HL-60/S4 treated with retinoic acid at 250 ng/mL for 4 days and 3 days (cell line): ENCODE results near the gene RBMS1.

Experiments used
- in situ Hi-C: fragments of 300-500 bp; cut with MboI; formaldehyde crosslinking; loops from 2 replicates; pipeline ENCODE4 v1.7.0; 2022; ENCODE audit warnings: low sequenced_read_pairs

The RBMS1 gene, protein sequence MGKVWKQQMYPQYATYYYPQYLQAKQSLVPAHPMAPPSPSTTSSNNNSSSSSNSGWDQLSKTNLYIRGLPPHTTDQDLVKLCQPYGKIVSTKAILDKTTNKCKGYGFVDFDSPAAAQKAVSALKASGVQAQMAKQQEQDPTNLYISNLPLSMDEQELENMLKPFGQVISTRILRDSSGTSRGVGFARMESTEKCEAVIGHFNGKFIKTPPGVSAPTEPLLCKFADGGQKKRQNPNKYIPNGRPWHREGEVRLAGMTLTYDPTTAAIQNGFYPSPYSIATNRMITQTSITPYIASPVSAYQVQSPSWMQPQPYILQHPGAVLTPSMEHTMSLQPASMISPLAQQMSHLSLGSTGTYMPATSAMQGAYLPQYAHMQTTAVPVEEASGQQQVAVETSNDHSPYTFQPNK

DNA sequence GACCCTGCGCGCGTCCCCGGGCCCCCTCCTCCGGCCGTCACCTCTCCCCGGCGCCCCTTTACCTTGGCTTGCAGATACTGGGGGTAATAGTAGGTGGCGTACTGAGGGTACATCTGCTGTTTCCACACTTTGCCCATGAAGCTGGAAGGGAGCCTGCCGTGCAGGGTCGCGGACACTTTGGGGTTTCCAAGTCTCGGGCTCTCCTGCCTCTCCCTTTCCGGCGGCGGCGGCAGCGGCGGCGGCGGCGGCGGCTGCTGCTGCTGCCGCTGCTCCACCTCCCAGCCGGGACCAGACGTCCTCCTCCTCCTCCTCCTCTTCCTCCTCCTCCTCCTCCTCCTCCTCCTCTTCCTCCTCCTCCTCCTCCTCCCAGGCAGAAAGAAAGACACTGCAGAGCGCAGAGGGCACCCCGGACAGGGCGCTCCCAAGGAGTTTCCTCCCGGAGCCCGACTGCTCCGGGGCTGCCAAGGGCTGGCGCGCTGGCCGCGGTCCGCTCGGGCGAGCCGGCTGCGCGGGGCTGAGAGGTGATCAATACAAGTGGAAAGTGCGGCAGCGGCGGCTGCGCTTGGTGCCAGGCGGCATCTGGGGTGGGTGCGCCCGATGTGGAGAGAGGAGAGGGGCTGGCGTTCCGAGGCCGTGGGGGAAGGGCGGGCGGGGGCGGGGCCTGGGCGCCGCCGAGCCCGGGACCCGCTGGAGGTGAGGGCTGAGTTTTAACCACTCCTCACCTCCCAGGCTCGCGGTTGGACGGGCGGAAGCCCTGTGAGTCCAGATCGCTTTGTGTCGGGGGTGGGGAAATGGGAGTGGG lies at the start of gene RBMS1:
Gene RBMS1 (minus strand): TSS at position 581 of the 802 bp plus-strand sequence. CDS start 444 bp downstream, at position 137.
- in situ Hi-C loops, result no loop called here

DNA sequence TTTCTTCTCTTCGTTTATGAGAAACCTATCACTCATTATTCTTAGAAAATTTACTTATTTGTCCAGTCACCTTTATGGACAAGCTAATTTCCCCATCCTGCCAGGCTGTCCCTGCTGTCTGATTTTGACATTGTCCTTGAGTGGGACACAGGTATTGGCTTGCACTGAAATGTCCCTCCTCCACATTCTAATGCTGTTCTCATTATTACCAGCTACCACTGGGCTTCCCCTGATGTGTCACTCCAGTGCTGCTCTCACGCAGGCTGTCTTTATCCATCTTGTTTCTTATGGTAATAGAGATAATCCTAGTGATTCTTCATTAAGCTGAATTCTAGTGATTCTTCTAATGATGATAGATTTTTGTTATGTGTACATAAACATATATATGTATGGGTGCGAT lies 48.1 kb upstream of the RBMS1 start:
- in situ Hi-C loops, result no loop called here

DNA sequence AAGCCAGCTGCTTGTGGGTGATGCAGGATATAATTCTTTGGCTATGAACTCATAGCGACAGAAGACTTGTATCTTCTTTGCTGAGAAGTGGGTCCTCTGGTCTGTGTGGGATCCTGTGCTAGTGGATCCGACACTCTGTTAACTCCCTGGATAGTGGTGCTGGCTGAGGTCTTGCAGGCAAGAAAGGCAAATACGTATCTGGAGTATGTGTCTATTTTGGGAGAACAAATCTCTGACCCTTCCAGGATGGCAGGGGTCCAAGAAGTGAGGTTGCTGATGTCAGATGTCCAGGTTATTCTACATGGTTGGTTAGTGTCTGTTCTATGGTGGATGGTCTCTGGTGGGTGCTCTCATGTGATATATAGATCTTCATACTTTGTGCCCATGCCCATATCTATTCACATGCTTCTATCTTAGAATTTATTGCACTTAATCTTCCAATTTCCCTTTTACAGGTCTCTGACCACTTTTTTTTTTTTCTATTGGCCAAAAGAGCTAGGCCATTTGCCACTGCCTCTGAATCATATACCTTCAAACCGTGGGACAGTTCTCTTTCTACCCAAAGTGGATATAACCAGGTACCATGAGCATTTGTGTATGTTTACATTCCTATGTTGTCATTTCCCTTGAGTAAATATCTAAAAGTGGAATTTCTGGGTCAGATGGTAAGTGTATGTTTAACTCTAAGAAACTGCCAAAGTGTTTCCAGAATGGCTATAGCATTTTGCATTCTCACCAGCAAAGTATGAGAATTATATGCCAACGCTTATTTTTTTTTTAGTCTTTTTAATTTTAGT lies 45.1 kb upstream of the RBMS1 start:
- in situ Hi-C loops, result no loop called here

DNA sequence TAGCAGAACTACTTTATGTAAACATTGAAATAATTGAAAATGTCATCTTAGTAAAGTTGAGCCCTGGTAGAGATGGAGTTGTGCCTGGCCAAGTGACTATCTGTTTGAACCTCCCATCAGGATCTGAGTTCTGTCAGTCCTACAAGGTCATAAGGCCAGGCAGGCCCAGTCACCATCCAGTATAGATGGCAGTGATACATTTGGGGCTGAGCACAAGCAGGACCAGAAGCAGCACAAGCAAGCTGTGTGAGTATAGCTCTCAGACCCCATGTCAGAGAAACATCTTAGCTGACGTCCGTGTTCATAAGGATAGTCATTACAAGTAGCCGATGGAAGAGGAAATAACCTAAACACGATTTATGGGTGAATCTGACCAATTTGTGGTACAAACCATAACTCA lies 44.5 kb upstream of the RBMS1 start:
- in situ Hi-C loops, result no loop called here

DNA sequence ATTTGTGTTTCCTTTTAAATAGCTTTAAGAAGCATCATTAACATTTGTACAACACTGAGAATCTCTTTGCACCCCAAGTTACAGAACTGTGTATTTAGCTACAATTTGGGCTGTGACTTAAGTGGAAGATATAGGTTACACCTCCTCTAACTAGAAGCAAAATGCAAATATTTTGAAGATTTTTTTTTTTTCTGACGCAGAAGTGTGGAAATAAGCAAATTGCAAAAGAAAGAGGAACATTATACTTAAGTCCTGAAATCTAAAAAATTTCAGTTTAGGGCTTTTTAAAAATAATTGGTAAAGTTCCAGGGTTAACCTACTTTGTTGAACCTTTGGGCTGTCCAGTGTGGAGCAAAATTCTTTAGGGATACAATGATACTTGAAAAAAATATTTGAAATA lies 41.4 kb upstream of the RBMS1 start:
- in situ Hi-C loops, result no loop called here

DNA sequence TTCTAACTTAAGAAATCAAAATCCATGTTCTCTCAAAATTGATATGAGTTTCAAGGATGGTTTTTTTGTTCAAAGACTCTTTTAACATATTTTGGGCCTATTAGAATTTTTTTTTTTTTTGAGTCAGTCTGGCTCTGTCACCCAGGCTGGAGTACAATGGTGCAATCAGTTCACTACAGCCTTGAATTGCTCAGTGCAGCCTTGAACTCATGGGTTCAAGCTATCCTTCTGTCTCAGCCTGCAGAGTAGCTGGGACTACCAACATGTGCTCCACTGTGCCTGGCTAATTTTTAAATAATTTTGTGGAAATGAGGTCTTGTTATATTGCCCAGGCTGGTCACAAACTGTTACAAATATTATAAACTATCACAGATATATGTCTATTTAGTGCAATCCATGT lies 40.6 kb upstream of the RBMS1 start:
- in situ Hi-C loops, result no loop called here

DNA sequence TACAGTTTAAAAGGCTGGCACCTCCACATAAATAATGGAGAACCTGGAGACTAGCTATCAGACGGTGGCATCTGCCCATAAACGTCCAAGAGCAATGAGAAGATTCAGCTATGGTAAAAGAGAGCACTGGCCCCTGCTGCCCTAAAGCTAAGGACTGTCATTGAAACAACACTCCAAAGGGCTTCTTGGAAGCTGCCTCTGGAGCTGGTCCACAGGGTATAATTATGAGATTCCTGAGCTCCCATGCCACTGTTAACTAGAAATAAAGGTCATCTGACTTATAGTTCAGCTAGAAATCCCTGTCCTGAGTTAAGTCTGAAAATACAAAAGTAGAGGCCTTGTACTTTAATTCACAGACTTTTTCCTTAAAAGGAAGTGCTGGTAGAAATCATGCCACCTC lies 39.9 kb upstream of the RBMS1 start:
- in situ Hi-C loops, result no loop called here

DNA sequence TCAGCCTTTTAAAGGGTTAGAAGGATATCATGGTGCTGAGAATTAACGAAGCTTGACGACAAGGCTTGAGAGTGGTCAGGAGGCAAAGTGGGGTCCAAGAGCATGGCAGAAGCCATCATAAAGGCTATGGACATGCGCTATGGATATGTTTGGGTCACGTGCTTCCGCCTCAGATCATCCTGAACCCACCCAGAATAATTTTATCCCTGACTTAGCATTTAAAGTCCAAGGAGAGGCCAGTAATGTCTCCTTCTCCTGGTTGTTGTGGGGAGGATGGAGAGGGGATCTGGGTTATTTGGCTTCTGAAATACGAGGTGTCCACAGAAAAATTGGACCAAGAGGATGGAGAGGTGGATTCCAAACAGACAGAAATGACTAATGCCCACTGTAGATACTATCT lies 38.8 kb upstream of the RBMS1 start:
- in situ Hi-C loops, result no loop called here

DNA sequence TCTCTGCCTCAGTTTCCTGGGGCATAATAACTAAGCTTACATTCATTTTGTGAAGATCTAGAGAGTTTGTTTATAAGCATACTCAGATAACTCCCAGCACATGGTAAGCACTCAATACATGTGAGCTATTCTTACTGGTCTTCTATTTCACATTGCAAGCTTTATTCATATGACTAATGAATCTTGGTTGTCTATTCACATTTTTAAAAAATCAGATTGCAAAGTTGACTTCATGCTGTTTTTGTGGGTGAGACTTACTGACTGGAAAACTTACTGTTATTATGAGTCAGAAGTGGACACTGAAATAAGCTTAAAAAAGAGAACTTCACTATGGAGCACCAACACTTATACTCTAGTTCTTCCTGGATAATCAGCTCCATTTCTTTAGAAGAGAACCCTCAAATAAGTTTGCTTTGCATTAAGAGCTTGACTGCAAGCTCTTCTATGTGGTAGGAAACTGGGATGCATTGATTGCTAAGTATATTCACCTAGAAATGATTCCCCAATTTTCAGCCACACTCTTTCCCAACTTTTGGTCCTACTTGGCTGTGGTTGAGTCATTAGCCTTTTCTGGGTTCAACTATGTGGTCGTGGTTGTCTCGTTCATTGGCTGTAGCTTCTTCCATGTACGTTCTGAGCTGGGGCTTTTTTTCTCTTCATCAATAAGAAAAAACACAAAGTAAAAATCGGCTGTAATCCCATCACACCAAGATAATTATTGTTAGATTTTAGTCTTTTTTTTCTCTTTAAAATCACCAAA lies 29.5 kb upstream of the RBMS1 start:
- in situ Hi-C loops, result no loop called here

DNA sequence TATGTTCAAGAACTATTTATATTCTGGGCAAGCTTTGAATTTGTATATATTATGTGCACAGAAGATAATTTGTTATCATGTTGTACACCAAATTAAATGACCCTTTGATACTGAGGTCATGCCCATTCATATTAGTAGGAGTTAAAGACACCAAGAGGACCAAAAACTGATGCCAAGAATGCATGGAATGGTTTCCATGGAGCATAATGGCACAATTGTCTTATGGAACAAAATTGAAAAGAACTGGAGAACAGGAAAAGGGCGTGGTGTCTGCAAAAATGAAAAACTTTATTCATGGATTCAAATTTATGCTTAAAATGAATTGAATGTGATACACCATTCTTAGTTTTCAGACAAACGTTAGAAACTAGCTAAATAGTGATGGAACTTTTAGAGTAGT lies 24.1 kb upstream of the RBMS1 start:
- in situ Hi-C loops, result no loop called here

DNA sequence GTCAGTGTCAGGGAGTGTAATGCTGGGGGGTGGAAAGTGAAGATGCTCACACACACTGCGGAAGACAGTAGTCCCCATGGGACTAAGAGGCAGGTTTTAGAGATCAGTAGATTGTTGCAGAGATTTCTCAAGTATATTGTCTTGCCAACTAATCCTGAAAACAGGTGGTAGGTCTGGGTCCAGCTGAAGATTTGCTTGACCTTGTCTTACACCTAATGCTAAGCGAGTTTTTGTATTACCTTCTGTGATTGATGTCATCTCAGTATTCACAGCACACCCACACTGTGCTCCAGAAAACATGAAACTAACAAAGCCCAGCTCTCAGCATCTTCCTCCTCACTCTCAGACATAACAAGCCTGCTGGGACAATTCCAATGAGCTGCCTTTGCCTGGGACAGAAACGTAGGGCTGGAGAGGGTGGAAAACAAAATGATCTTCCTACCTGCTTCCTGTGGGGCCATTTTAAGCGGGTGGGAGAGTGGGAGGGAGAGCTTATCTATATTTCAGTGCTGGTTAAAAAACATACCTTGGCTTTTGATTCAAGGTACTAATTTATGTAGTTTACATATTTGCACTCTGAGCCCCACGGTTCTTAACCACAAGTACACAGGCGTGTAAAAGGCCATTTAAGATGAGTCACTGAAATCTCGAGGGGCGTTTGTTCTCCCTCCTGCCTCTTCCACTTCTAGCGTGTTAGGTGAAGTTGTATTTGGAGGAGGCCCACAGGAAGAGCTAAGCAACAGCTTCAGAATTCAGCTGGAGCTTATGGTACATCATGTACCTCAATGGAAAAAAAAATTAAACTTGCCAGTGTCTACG lies 23.1 kb upstream of the RBMS1 start:
- in situ Hi-C loops, result no loop called here

DNA sequence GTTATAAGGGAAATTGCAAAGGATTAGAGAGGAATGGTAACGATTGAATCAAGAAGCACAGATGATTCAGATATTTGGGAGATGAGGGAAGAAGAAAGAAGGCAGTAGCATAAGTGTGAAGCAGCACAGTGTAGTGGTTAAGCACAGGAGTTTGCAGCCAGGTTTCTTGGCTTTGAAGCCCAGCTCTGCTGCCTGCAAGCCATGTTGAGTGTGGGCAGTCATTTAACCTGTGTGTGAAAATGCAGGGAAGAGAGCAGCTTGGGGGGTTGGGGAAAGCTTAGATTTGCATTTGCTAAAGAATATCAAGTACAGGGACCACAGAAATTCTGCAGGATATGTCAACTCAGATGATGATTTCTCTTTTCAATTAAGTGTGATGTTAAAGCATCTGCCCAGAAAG lies 21.5 kb upstream of the RBMS1 start:
- in situ Hi-C loops, result no loop called here

DNA sequence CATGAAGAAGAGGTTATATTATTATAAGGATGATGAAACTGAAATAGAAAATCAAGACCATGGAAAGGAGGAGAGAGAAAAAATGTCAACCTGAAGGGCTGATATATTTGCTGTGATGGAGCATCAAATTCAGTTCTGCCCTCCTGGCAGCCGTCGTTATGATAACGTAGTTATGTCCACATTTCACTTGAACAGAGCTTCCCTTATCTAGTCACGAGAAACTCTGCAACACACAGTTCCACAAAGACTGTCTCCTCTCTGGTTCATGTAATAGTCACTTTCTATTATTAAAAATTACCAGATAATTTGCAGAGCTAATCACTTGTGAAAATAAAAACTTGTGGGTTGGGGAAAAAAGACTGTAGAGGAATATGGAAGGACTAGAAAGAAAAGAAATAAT lies 19.5 kb upstream of the RBMS1 start:
- in situ Hi-C loops, result no loop called here

DNA sequence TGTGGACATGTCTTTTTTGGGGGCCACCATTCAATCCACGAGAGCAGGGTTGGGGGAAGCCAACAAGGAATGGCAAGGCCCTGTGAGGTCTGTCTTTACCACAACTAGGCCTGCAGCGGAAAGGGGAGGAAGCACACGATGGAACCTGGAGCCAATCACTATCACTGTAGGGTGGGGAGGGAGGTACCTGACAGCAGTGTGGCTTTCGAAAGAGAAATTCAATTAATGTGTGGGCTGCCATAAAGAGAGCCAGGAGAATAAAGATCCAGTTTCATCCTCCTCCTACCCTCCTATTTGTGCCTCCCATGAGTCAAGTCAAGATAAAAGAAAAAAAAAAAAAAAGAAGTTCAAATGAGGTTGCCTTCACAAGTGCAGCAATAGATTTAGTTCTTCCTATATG lies 18.9 kb upstream of the RBMS1 start:
- in situ Hi-C loops, result no loop called here

DNA sequence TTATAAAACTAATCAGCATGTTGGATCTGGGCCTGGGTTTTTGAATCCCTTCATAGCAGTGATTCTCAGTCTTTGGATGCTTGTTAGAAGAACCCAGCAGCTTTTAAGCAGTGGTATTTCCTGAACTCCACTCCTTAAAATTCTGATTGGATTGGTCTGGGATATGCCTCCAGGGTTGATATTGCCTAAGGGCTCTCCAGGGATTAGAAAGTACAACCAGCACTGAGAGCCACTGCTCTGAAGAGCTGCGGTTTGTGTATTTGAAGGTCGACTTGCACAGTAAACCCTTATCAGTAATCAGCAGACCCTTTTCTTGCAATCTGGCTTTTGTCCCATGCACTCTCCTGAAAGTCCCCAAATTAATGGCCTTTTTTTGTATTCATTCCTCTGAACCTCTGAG lies 17.0 kb upstream of the RBMS1 start:
- in situ Hi-C loops, result no loop called here

DNA sequence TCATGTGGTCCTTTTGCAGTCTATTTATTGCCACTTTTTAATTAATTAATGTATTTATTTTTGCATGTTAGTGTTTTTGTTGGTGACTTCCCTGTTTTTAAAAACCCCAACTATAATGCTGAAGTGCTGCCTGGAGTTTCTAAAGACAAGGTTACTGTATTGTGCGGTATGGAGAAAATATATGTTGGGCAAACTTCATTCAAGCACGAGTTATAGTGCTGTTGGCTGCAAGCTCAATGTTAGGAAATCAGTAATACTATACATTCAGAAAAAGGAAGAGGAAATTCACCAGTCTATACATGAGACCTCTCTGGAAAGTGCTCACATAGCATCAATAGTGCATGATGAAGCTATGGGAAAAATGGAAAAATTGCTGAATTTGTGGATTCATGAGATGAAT lies 15.4 kb upstream of the RBMS1 start:
- in situ Hi-C loops, result no loop called here

DNA sequence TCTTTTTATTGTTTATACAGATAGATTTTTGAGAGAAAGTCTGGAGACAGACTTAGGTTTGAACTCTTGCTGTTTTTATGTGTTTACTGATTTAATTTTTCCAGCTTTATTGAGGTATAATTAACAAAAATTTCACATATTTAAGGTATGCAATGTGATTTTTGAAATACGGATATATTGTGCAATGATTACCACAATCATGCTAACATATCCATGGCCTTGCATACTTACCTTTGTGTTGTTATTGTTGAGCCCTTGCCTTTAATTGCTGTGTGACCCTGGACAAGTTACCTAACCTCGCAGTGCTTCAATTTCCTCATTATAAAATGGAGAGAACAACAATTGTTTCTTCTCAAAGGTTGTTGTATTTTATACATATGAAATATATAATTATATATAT lies 13.9 kb upstream of the RBMS1 start:
- in situ Hi-C loops, result no loop called here

DNA sequence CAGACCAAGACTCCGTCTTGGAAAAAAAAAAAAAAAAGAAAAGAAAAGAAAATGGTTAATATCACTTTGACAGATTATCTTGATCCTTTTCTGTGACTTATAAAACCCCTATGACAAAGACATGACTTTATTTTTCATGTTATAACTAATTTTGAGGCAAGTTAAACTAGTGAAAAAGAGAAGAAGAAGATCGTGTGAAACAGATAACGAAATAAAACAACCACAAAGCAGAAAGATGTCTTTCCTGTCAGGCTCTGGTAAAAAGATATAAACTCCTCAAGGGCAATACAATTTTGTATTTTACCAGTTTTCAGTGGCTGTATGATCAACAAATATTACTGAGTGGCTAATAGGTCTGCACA lies 13.4 kb upstream of the RBMS1 start:
- in situ Hi-C loops, result no loop called here

DNA sequence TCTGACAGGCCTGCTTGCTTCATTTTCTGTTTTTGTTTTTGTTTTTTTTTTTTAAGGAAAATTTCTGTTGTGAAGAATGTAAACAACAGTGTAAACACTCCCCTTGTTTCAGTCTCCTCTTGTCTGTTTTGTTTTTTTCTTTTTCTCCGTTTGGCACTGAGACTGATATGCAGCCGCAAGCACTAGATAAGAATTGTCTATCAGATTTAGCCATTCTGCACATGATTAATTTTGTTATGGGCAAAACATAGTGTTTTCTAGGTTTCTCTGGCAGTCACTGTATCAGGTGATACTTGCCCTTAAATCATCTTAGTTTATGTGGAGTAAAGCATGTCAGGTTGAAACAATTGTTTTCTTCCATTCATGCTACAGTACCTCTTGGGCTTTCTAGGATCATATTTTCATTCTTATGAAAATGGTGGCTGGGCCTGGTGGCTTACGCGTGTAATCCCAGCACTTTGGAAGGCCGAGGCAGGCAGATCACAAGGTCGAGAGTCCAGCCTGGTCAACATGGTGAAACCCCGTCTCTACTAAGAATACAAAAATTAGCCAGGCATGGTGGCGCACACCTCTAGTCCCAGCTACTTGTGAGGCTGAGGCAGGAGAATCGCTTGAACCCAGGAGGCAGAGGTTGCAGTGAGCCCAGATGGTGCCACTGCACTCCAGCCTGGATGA lies 12.9 kb upstream of the RBMS1 start:
- in situ Hi-C loops, result no loop called here
